Thyroid gland (tissue), 4 donors: ENCODE measurements around the gene MYL12B.

ENCODE experiments used
- POLR2A ChIP-seq, 2 donors: fragments of 450-650 bp; IDR thresholded peaks; one replicate each; pipeline ENCODE4 v1.6.1; 2017; ENCODE audit warnings: antibody characterized with exemption in 2 of 2, mild to moderate bottlenecking in 2 of 2, moderate library complexity in 1 of 2
- TF ChIP-seq, protein P1 (sequence below), 6 experiments: fragments of 200-600 bp in 3 of 6; fragments of 450-650 bp in 3 of 6; sonication (generic) in 3 of 6; IDR thresholded peaks; one replicate each; pipeline ENCODE4 v1.5.1; 2016 to 2019; ENCODE audit warnings: antibody characterized with exemption in 6 of 6, mild to moderate bottlenecking in 2 of 6, inconsistent platforms in 1 of 6, moderate library complexity in 1 of 6

- TF ChIP-seq, protein P1, sequence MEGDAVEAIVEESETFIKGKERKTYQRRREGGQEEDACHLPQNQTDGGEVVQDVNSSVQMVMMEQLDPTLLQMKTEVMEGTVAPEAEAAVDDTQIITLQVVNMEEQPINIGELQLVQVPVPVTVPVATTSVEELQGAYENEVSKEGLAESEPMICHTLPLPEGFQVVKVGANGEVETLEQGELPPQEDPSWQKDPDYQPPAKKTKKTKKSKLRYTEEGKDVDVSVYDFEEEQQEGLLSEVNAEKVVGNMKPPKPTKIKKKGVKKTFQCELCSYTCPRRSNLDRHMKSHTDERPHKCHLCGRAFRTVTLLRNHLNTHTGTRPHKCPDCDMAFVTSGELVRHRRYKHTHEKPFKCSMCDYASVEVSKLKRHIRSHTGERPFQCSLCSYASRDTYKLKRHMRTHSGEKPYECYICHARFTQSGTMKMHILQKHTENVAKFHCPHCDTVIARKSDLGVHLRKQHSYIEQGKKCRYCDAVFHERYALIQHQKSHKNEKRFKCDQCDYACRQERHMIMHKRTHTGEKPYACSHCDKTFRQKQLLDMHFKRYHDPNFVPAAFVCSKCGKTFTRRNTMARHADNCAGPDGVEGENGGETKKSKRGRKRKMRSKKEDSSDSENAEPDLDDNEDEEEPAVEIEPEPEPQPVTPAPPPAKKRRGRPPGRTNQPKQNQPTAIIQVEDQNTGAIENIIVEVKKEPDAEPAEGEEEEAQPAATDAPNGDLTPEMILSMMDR (IDR thresholded peaks at IDR 0.05), result no peak
- no peak for TF ChIP-seq POLR2A (IDR thresholded peaks at IDR 0.05)
Observed at GRCh38 chr18:3279201-3280185, 17.6 kb downstream of the MYL12B start.
